ENCODE data around the gene INPP5A.

The INPP5A gene

GRCh38 chr10:132712291-132712690, 174.7 kb downstream of the INPP5A start:
- DNase-seq, result no peak

GRCh38 chr10:132712743-132713142, 175.2 kb downstream of the INPP5A start:
- no peak for DNase-seq

GRCh38 chr10:132713421-132714095, 176.0 kb downstream of the INPP5A start:
- no peak for DNase-seq

GRCh38 chr10:132714096-132714985, 176.8 kb downstream of the INPP5A start:
- DNase-seq, result peak; percentile 93

GRCh38 chr10:132714986-132715775, 177.6 kb downstream of the INPP5A start:
- peak; percentile 83 for DNase-seq

GRCh38 chr10:132715776-132716680, 178.4 kb downstream of the INPP5A start:
- DNase-seq, result no peak

- no peak for DNase-seq
Observed at GRCh38 chr10:132716691-132717490, 179.3 kb downstream of the INPP5A start.

GRCh38 chr10:132721725-132722124, 184.1 kb downstream of the INPP5A start:
- no peak for DNase-seq

GRCh38 chr10:132722394-132723329, 185.1 kb downstream of the INPP5A start:
- peak; percentile 82 for DNase-seq

GRCh38 chr10:132723330-132723970, 185.9 kb downstream of the INPP5A start:
- no peak for DNase-seq

GRCh38 chr10:132724446-132724845, 186.9 kb downstream of the INPP5A start:
- DNase-seq, result no peak

GRCh38 chr10:132725202-132725601, 187.6 kb downstream of the INPP5A start:
- DNase-seq, result no peak

- DNase-seq, result no peak
Observed at GRCh38 chr10:132726194-132726593, 188.6 kb downstream of the INPP5A start.

GRCh38 chr10:132726951-132727350, 189.4 kb downstream of the INPP5A start:
- no peak for DNase-seq

GRCh38 chr10:132727411-132727810, 189.8 kb downstream of the INPP5A start:
- DNase-seq, result no peak

GRCh38 chr10:132728321-132728720, 190.7 kb downstream of the INPP5A start:
- DNase-seq, result no peak

GRCh38 chr10:132728741-132729140, 191.2 kb downstream of the INPP5A start:
- no peak for DNase-seq

GRCh38 chr10:132729810-132730572, 192.4 kb downstream of the INPP5A start:
- no peak for DNase-seq

- DNase-seq, result no peak
Observed at GRCh38 chr10:132730573-132730953, 193.0 kb downstream of the INPP5A start.
